Endothelial cell of umbilical vein (primary cell): ENCODE results near the gene TTYH3. TPM values are rescaled to one million over a fixed set of nuclear protein-coding genes. Genes with fewer than 3 reads are reported as not detected.

Experiments
- BruUV-seq: library from RNA; stranded (reverse); fragments of 400-500 nt; replicated peaks from 2 replicates; lab custom pipeline; 2021; lab: Mats Ljungman, UMichigan
- CTCF ChIA-PET: fragments of 300-600, 350-600 bp; sonication (Branson Sonifier 250); formaldehyde crosslinking; loops from one replicate; lab custom pipeline; 2021; ENCODE audit warnings: antibody characterized with exemption, inconsistent platforms; lab: Charles Lee
- POLR2A ChIA-PET: fragments of 300-600, 350-600 bp; sonication (Branson Sonifier 250); formaldehyde crosslinking; loops from one replicate; lab custom pipeline; 2021; ENCODE audit warnings: antibody characterized with exemption, inconsistent platforms; lab: Charles Lee
- DNase-seq: peaks from one replicate; pipeline ENCODE4 v3.0.0-alpha.2; 2011; ENCODE audit warnings: low read depth, low spot score
- FAIRE-seq: peaks from 2 replicates; lab custom pipeline; 2011; peaks lifted over from hg19 to GRCh38; lab: Jason Lieb, UNC
- H2AFZ ChIP-seq: 2 replicates; pipeline ENCODE4 v1.6.0; 2012; ENCODE audit warnings: low read depth, low read length, control low read depth, inconsistent platforms
- H3K27ac ChIP-seq: 2 replicates; pipeline ENCODE4 v1.5.1; 2011; ENCODE audit warnings: low read depth, mild to moderate bottlenecking, control low read depth, low read length, moderate library complexity; ENCODE audit not compliant: insufficient read depth
- H3K27me3 ChIP-seq, 2 experiments: 2 replicates each; pipeline versions ENCODE4 v1.6.0 to v1.6.1; 2011; ENCODE audit warnings: low read length in 2 of 2, mixed read lengths in 1 of 2; ENCODE audit not compliant: control insufficient read depth in 2 of 2, insufficient read depth in 2 of 2
- H3K36me3 ChIP-seq, 2 experiments: 2 replicates in 1 of 2; 3 replicates in 1 of 2; pipeline ENCODE4 v1.5.1; 2011; ENCODE audit warnings: low read length in 2 of 2, mild to moderate bottlenecking in 1 of 2, moderate library complexity in 1 of 2; ENCODE audit not compliant: control insufficient read depth in 2 of 2, insufficient read depth in 2 of 2; ENCODE audit errors: extremely low read depth in 1 of 2
- H3K4me1 ChIP-seq: 3 replicates; pipeline ENCODE4 v1.5.1; 2011; ENCODE audit warnings: mild to moderate bottlenecking, low read length; ENCODE audit not compliant: control insufficient read depth, insufficient read depth; ENCODE audit errors: extremely low read depth
- H3K4me2 ChIP-seq: 2 replicates; pipeline ENCODE4 v1.6.1; 2011; ENCODE audit warnings: low read length, control low read depth, mixed read lengths; ENCODE audit not compliant: insufficient read depth
- H3K4me3 ChIP-seq, 3 experiments: fragments of 200-600 bp in 1 of 3; sonication (generic), shearing (Covaris generic) in 1 of 3; replicated peaks in 1 of 3; 2 replicates each; pipeline ENCODE4 v1.5.1; 2011 to 2016; ENCODE audit warnings: control low read depth in 3 of 3, low read length in 3 of 3, mild to moderate bottlenecking in 2 of 3, inconsistent platforms in 1 of 3, low read depth in 1 of 3, moderate library complexity in 1 of 3; ENCODE audit not compliant: insufficient read depth in 1 of 3
- H3K79me2 ChIP-seq: 2 replicates; pipeline ENCODE4 v1.6.0; 2012; ENCODE audit warnings: low read length, inconsistent platforms; ENCODE audit not compliant: control insufficient read depth, insufficient read depth
- H3K9ac ChIP-seq: replicated peaks from 2 replicates; pipeline ENCODE3; 2011; ENCODE audit warnings: low read length, control low read depth; ENCODE audit not compliant: insufficient read depth; ENCODE audit errors: extremely low read depth
- H3K9me1 ChIP-seq: replicated peaks from 3 replicates; pipeline ENCODE4 v1.6.0; 2011; ENCODE audit warnings: mild to moderate bottlenecking, low read length; ENCODE audit not compliant: control insufficient read depth, insufficient read depth; ENCODE audit errors: extremely low read depth
- H3K9me3 ChIP-seq: replicated peaks from 2 replicates; pipeline ENCODE4 v1.5.1; 2012; ENCODE audit warnings: low read length, inconsistent platforms; ENCODE audit not compliant: control insufficient read depth, insufficient read depth
- H4K20me1 ChIP-seq: replicated peaks from 2 replicates; pipeline ENCODE3; 2011; ENCODE audit warnings: mild to moderate bottlenecking, low read length; ENCODE audit not compliant: control insufficient read depth, insufficient read depth; ENCODE audit errors: extremely low read depth
- EZH2 ChIP-seq: IDR thresholded peaks from 2 replicates; pipeline ENCODE4 v1.6.1; 2012; ENCODE audit warnings: borderline replicate concordance, low read depth, mild to moderate bottlenecking, moderate library complexity, low read length, inconsistent platforms; ENCODE audit not compliant: severe bottlenecking
- FOS ChIP-seq: IDR thresholded peaks from 2 replicates; pipeline ENCODE4 v1.6.1; 2011; ENCODE audit warnings: mild to moderate bottlenecking, low read length, moderate library complexity, borderline replicate concordance; ENCODE audit not compliant: insufficient read depth
- GATA2 ChIP-seq: IDR thresholded peaks from 2 replicates; pipeline ENCODE4 v1.7.0; 2011; ENCODE audit warnings: low read depth, mild to moderate bottlenecking, moderate library complexity, mixed read lengths, low read length; ENCODE audit not compliant: insufficient read length, insufficient read depth
- JUN ChIP-seq: IDR thresholded peaks from 2 replicates; pipeline ENCODE4 v1.6.1; 2011; ENCODE audit warnings: borderline replicate concordance, low read depth; ENCODE audit not compliant: insufficient read length, insufficient read depth
- MYC ChIP-seq: IDR thresholded peaks from one replicate; pipeline ENCODE4 v1.6.1; 2011; ENCODE audit warnings: mild to moderate bottlenecking, low read depth, low read length
- POLR2A ChIP-seq: IDR thresholded peaks from 2 replicates; pipeline ENCODE4 v1.6.1; 2012; ENCODE audit warnings: low read depth, mild to moderate bottlenecking, control low read depth, low read length
- POLR2AphosphoS5 ChIP-seq: IDR thresholded peaks from 2 replicates; pipeline ENCODE4 v1.6.1; 2012; ENCODE audit warnings: low read depth, mild to moderate bottlenecking, control low read depth, low read length, moderate library complexity; ENCODE audit not compliant: insufficient read depth
- dilution Hi-C: fragments of 300-500 bp; cut with MboI; formaldehyde crosslinking; loops from one replicate; pipeline ENCODE4 v1.15.0; 2019; ENCODE audit warnings: low sequenced_read_pairs; ENCODE audit not compliant: extremely low pct_ligation_motif_present
- intact Hi-C: fragments of 100-400 bp; cut with micrococcal nuclease; formaldehyde crosslinking; loops from one replicate; pipeline ENCODE4 v1.10.0; 2022
- polyA plus RNA-seq, 4 experiments: library from polyadenylated mRNA; depleted of rRNA in 3 of 4; stranded (reverse) in 3 of 4; unstranded in 1 of 4; fragments of >200 nt; gene quantifications; 2 replicates each; pipeline versions ENCODE4 v1.2.1 to v1.2.3, GENCODE V29; 2011 to 2012; ENCODE audit warnings: missing spikeins in 1 of 4
- total RNA-seq: library from RNA; stranded (reverse); gene quantifications from 2 replicates; pipeline ENCODE4 v1.2.3, GENCODE V29; 2021
- TF ChIP-seq, protein P1 (sequence below): IDR thresholded peaks from 2 replicates; pipeline ENCODE4 v1.6.1; 2011; ENCODE audit not compliant: insufficient read depth, insufficient read length
- TF ChIP-seq, protein P2 (sequence below), 2 donors: IDR thresholded peaks; 1 replicate in 1 of 2; 2 replicates in 1 of 2; pipeline ENCODE4 v1.5.1; 2011; ENCODE audit warnings: low read length in 2 of 2, mild to moderate bottlenecking in 2 of 2, moderate library complexity in 2 of 2, control low read depth in 1 of 2, inconsistent platforms in 1 of 2, low read depth in 1 of 2; ENCODE audit not compliant: insufficient read depth in 1 of 2; ENCODE audit errors: extremely low read depth in 1 of 2

The TTYH3 gene
- total and polyA plus RNA-seq, 2 donors (not counting 3 experiments of a cell fraction or from before 2014, with no cell fraction given) = 143 to 280 TPM

DNA sequence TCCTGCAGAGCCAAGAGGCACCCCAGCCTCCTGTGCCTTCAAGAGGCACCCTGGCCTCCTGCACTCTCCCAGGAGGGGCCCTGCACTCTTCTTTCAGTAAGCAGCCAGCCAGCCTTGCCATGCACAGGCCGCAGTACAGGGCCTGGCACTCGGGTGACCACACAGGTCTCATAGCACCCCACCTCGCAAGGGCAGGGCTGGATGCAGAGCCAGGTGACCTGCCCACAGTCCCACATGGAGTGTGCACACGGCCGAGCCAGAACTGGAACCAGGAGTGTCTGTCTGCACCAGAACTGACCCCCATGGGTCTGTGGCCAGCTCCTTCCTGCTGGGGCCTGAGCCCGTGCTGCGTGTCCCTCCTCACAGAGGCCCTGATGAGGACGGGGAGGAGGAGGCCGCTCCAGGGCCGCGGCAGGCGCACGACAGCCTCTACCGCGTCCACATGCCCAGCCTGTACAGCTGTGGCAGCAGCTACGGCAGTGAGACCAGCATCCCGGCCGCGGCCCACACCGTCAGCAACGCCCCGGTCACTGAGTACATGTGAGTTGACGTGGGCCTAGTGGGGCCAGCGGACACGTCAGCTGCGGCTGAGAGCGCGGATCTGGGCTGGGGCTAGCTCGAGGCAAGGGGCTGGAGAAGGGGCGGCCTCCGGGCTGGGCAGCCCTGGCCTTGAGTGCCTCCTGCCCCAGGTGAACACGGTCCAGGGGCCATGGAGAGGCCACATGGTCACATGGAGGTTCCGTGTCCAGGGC is 26.3 kb downstream of the TTYH3 start:
- intact Hi-C loops = no loop called here
- no peaks in the 10 kb centered on the region for H4K20me1 ChIP-seq
- H3K27ac ChIP-seq = no peak overlapping the region
- no peak overlapping the region for H3K9ac ChIP-seq
- peaks cover 9% of the 10 kb centered on the region for H3K4me1 ChIP-seq
- POLR2A ChIA-PET = no interaction called here
- no peaks in the 10 kb centered on the region for H3K79me2 ChIP-seq
- H3K9me3 ChIP-seq = no peaks in the 10 kb centered on the region
- H3K27me3 ChIP-seq = no peaks in the 10 kb centered on the region
- H2AFZ ChIP-seq = no peak overlapping the region
- no peaks in the 10 kb centered on the region for H3K9me1 ChIP-seq
- H3K36me3 ChIP-seq = peaks cover 7 to 43% of the 10 kb centered on the region in 2 experiments
- H3K4me3 ChIP-seq = no peak overlapping the region
- BruUV-seq = no TSS peak
- FAIRE-seq (no peak), DNase-seq (no peak)
- CTCF ChIA-PET = interaction anchor here (1.1 kb wide), 1 partner anchor 62 kb away, joined by 3 read pairs; no protein-coding TSS in a partner anchor
- H3K4me2 ChIP-seq = no peak overlapping the region
- dilution Hi-C loops = no loop called here
- TF ChIP-seq JUN (no peak), MYC (no peak), FOS (no peak), EZH2 (no peak), POLR2AphosphoS5 (no peak), POLR2A (no peak), GATA2 (no peak)
- TF ChIP-seq, protein P1, sequence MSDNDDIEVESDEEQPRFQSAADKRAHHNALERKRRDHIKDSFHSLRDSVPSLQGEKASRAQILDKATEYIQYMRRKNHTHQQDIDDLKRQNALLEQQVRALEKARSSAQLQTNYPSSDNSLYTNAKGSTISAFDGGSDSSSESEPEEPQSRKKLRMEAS = no peak
- TF ChIP-seq, protein P2, sequence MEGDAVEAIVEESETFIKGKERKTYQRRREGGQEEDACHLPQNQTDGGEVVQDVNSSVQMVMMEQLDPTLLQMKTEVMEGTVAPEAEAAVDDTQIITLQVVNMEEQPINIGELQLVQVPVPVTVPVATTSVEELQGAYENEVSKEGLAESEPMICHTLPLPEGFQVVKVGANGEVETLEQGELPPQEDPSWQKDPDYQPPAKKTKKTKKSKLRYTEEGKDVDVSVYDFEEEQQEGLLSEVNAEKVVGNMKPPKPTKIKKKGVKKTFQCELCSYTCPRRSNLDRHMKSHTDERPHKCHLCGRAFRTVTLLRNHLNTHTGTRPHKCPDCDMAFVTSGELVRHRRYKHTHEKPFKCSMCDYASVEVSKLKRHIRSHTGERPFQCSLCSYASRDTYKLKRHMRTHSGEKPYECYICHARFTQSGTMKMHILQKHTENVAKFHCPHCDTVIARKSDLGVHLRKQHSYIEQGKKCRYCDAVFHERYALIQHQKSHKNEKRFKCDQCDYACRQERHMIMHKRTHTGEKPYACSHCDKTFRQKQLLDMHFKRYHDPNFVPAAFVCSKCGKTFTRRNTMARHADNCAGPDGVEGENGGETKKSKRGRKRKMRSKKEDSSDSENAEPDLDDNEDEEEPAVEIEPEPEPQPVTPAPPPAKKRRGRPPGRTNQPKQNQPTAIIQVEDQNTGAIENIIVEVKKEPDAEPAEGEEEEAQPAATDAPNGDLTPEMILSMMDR (IDR thresholded peaks at IDR 0.05; ENCODE audit: extremely low read depth in 1 of 2, insufficient read depth in 1 of 2, low read depth in 1 of 2, low read length in 2 of 2) = no peak
